Lower lobe of right lung (tissue), 2 donors: ENCODE measurements around the gene RHCG. TPM values are rescaled to one million over a fixed set of nuclear protein-coding genes. Genes with fewer than 3 reads are reported as not detected.

ENCODE experiments used
- ATAC-seq, 2 donors: fragments of 200-7000 bp; cut with Tn5 transposase; one replicate each; pipeline ENCODE4 v1.9.1; 2020 to 2022; ENCODE audit warnings: mild to moderate bottlenecking in 2 of 2, moderate library complexity in 2 of 2
- DNase-seq: peaks from one replicate; pipeline ENCODE4 v3.0.0-alpha.2; 2020
- H3K27ac ChIP-seq: fragments of 200-600 bp; one replicate; pipeline ENCODE4 v1.8.0; 2022
- H3K27me3 ChIP-seq: fragments of 200-600 bp; one replicate; pipeline ENCODE4 v1.8.0; 2022; ENCODE audit warnings: low read depth
- H3K36me3 ChIP-seq: fragments of 200-600 bp; one replicate; pipeline ENCODE4 v1.8.0; 2022; ENCODE audit warnings: mild to moderate bottlenecking
- H3K4me1 ChIP-seq: fragments of 200-600 bp; one replicate; pipeline ENCODE4 v1.8.0; 2022
- H3K4me3 ChIP-seq: fragments of 200-600 bp; one replicate; pipeline ENCODE4 v1.8.0; 2022; ENCODE audit warnings: mild to moderate bottlenecking
- H3K9me3 ChIP-seq: fragments of 200-600 bp; one replicate; pipeline ENCODE4 v1.8.0; 2022
- CTCF ChIP-seq: fragments of 200-600 bp; IDR thresholded peaks from one replicate; pipeline ENCODE4 v1.8.0; 2022; ENCODE audit warnings: antibody characterized with exemption, mild to moderate bottlenecking
- intact Hi-C: fragments of 100-400 bp; cut with DNase I; formaldehyde crosslinking; loops from one replicate; pipeline ENCODE4 v1.11.0; 2022
- total RNA-seq: library from RNA; stranded (reverse); fragmentation: NEBNext Ultra II Directional; extraction: Animal tissue kit (Norgen Biotek cat#: 25700); gene quantifications from one replicate; pipeline ENCODE4 v1.2.1, GENCODE V29; 2021
- donor health status: DM: no; HTN: yes; CAD: no; lungs with severe emphysema.

Gene RHCG
- total RNA-seq, 1 donor from 2014 or later, result not detected

GRCh38 chr15:89462198-89462912 is 34.0 kb downstream of the RHCG start:
- H3K27ac ChIP-seq, result no peak overlapping the region
- intact Hi-C loops, result no loop called here
- H3K27me3 ChIP-seq, result no peaks in the 10 kb centered on the region
- H3K4me3 ChIP-seq, result no peak overlapping the region
- no peak for ATAC-seq
- no peaks in the 10 kb centered on the region for H3K4me1 ChIP-seq
- H3K36me3 ChIP-seq, result no peaks in the 10 kb centered on the region
- H3K9me3 ChIP-seq, result peaks cover under 1% of the 10 kb centered on the region
- TF ChIP-seq CTCF, result no peak
- DNase-seq, result no peak

DNA sequence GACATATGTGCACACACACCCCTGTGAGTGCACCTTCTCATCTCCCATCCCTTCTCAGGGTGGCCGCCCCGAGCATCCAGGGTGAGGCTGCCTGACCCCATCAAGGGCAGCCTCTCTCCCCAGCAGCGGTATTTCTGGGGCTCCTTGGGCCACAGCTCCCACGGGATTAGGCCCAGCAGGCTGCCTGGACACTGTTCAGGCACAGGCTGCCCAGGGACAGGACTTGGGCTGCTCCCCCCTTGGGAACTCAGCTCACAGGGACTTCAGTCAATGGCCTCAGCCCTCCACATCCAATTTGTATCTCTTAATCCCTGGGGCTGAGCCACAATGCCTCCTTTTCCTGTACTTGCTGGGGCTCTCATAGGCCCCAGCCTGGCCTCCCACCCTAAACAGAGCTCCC is 35.0 kb downstream of the RHCG start:
- H3K27me3 ChIP-seq, result no peaks in the 10 kb centered on the region
- H3K36me3 ChIP-seq, result no peaks in the 10 kb centered on the region
- no peak overlapping the region for H3K27ac ChIP-seq
- TF ChIP-seq CTCF, result no peak
- intact Hi-C loops, result no loop called here
- peaks cover 8% of the 10 kb centered on the region for H3K9me3 ChIP-seq
- no peak for ATAC-seq
- H3K4me1 ChIP-seq, result no peaks in the 10 kb centered on the region
- H3K4me3 ChIP-seq, result no peak overlapping the region
- no peak for DNase-seq

- Histone ChIP-seq H3K27me3 (no peaks in the 10 kb centered on the region), H3K9me3 (peaks cover 8% of the 10 kb centered on the region), H3K4me1 (no peaks in the 10 kb centered on the region), H3K36me3 (no peaks in the 10 kb centered on the region), H3K27ac (no peak overlapping the region), H3K4me3 (no peak overlapping the region)
- TF ChIP-seq CTCF, result no peak
- DNase-seq (no peak), ATAC-seq (no peak)
- intact Hi-C loops, result no loop called here
These were observed 36.3 kb downstream of the RHCG start for GRCh38 chr15:89460048-89460447.

GRCh38 chr15:89459271-89460038 is 36.9 kb downstream of the RHCG start:
- intact Hi-C loops, result no loop called here
- no peak overlapping the region for H3K27ac ChIP-seq
- no peaks in the 10 kb centered on the region for H3K36me3 ChIP-seq
- H3K4me3 ChIP-seq, result no peak overlapping the region
- ATAC-seq (no peak), DNase-seq (no peak)
- no peaks in the 10 kb centered on the region for H3K27me3 ChIP-seq
- TF ChIP-seq CTCF, result no peak
- no peaks in the 10 kb centered on the region for H3K4me1 ChIP-seq
- peaks cover 8% of the 10 kb centered on the region for H3K9me3 ChIP-seq

DNA sequence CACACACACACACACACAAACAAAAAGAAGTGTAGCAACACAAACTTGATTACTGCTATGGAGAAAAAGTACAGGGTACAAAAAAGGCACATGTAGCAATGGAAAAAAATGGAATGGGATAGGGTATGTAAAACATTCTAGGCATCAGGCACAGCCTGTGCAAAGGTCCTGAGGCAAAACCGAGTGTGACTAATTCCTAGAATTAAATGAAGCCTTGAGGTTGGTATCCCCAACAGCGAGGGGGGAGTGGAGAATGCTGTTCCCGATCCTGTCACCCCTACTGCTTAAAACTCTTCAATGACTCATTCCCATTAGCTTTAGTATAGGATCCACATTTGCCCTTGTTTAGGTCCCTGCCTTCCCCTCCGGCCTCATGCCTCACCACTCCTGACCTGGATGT is 37.9 kb downstream of the RHCG start:
- H3K27ac ChIP-seq, result no peak overlapping the region
- no peak for ATAC-seq
- no peaks in the 10 kb centered on the region for H3K27me3 ChIP-seq
- H3K9me3 ChIP-seq, result peaks cover 8% of the 10 kb centered on the region
- H3K4me3 ChIP-seq, result no peak overlapping the region
- intact Hi-C loops, result no loop called here
- H3K4me1 ChIP-seq, result no peaks in the 10 kb centered on the region
- H3K36me3 ChIP-seq, result no peaks in the 10 kb centered on the region
- no peak for DNase-seq
- TF ChIP-seq CTCF, result no peak
